Keratinocyte (primary cell): ENCODE data around the gene CDK14. TPM values are rescaled to one million over a fixed set of nuclear protein-coding genes. Genes with fewer than 3 reads are reported as not detected.
"Not testable (repeated sequence)": the region's sequence is repeated elsewhere in the genome, so short reads cannot be mapped to it uniquely, and the experiment has no call there.

Source experiments
- DNase-seq: peaks from one replicate; pipeline ENCODE4 v3.0.0-alpha.2; 2011; ENCODE audit warnings: low read depth, missing footprints, low spot score
- FAIRE-seq: peaks from 2 replicates; lab custom pipeline; 2011; peaks lifted over from hg19 to GRCh38; lab: Jason Lieb, UNC
- H2AFZ ChIP-seq: 2 replicates; pipeline ENCODE4 v1.6.0; 2012; ENCODE audit warnings: low read length, control low read depth, inconsistent platforms; ENCODE audit not compliant: control insufficient read depth
- H3K27ac ChIP-seq: 2 replicates; pipeline ENCODE4 v1.5.1; 2011; ENCODE audit warnings: low read length; ENCODE audit not compliant: control insufficient read depth, insufficient read depth
- H3K27me3 ChIP-seq: 3 replicates; pipeline ENCODE4 v1.6.0; 2011; ENCODE audit warnings: low read length; ENCODE audit not compliant: control insufficient read depth, insufficient read depth; ENCODE audit errors: extremely low read depth
- H3K36me3 ChIP-seq, 2 experiments: 2 replicates in 1 of 2; 3 replicates in 1 of 2; pipeline ENCODE4 v1.5.1; 2011; ENCODE audit warnings: low read length in 2 of 2, mild to moderate bottlenecking in 1 of 2; ENCODE audit not compliant: control insufficient read depth in 2 of 2, insufficient read depth in 2 of 2; ENCODE audit errors: extremely low read depth in 1 of 2
- H3K4me1 ChIP-seq: 3 replicates; pipeline ENCODE4 v1.5.1; 2011; ENCODE audit warnings: low read length; ENCODE audit not compliant: control insufficient read depth, insufficient read depth; ENCODE audit errors: extremely low read depth
- H3K4me2 ChIP-seq: 3 replicates; pipeline ENCODE4 v1.6.0; 2011; ENCODE audit warnings: low read depth, low read length; ENCODE audit not compliant: control insufficient read depth, insufficient read depth; ENCODE audit errors: extremely low read depth
- H3K4me3 ChIP-seq, 3 experiments: fragments of 200-600 bp in 1 of 3; sonication (generic) in 1 of 3; 2 replicates in 2 of 3; 3 replicates in 1 of 3; pipeline ENCODE4 v1.5.1; 2011 to 2016; ENCODE audit warnings: low read length in 3 of 3, mild to moderate bottlenecking in 3 of 3, control low read depth in 2 of 3, inconsistent platforms in 1 of 3, low read depth in 1 of 3, mixed read lengths in 1 of 3, mixed run types in 1 of 3, moderate library complexity in 1 of 3; ENCODE audit not compliant: control insufficient read depth in 2 of 3, insufficient read depth in 2 of 3; ENCODE audit errors: extremely low read depth in 1 of 3
- H3K79me2 ChIP-seq: 2 replicates; pipeline ENCODE4 v1.6.0; 2012; ENCODE audit warnings: low read length; ENCODE audit not compliant: control insufficient read depth, insufficient read depth
- H3K9ac ChIP-seq: 3 replicates; pipeline ENCODE4 v1.6.0; 2011; ENCODE audit warnings: low read length; ENCODE audit not compliant: control insufficient read depth, insufficient read depth; ENCODE audit errors: extremely low read depth
- H3K9me1 ChIP-seq: 3 replicates; pipeline ENCODE4 v1.6.0; 2011; ENCODE audit warnings: low read length; ENCODE audit not compliant: control insufficient read depth, insufficient read depth; ENCODE audit errors: extremely low read depth
- H3K9me3 ChIP-seq: 2 replicates; pipeline ENCODE4 v1.5.1; 2012; ENCODE audit warnings: low read depth, low read length; ENCODE audit not compliant: control insufficient read depth
- H4K20me1 ChIP-seq: 3 replicates; pipeline ENCODE4 v1.6.0; 2011; ENCODE audit warnings: low read length; ENCODE audit not compliant: control insufficient read depth, insufficient read depth; ENCODE audit errors: extremely low read depth
- CTCF ChIP-seq, 3 experiments: IDR thresholded peaks in 1 of 3; conservative IDR thresholded peaks in 1 of 3; optimal IDR thresholded peaks in 1 of 3; 2 replicates in 2 of 3; 3 replicates in 1 of 3; pipeline versions ENCODE3 to v1.5.1; 2011; ENCODE audit warnings: low read length in 3 of 3, mild to moderate bottlenecking in 3 of 3, moderate library complexity in 2 of 3, control low read depth in 1 of 3, inconsistent platforms in 1 of 3; ENCODE audit not compliant: insufficient read depth in 2 of 3; ENCODE audit errors: extremely low read depth in 1 of 3
- EZH2 ChIP-seq: IDR thresholded peaks from one replicate; pipeline ENCODE4 v1.6.1; 2012; ENCODE audit warnings: inconsistent platforms, mild to moderate bottlenecking, low read length, moderate library complexity
- dilution Hi-C: fragments of 300-500 bp; cut with MboI; formaldehyde crosslinking; loops from one replicate; pipeline ENCODE4 v1.7.0; 2020; ENCODE audit warnings: low sequenced_read_pairs; ENCODE audit not compliant: extremely low pct_ligation_motif_present
- polyA plus RNA-seq, 5 experiments: library from polyadenylated mRNA; depleted of rRNA in 3 of 5; stranded (reverse) in 3 of 5; stranded (forward) in 1 of 5; unstranded in 1 of 5; fragments of >200 nt; gene quantifications; 1 replicate in 1 of 5; 2 replicates in 3 of 5; 3 replicates in 1 of 5; pipeline versions ENCODE4 v1.2.1 to v1.2.3, GENCODE V29; 2011 to 2012; ENCODE audit warnings: missing spikeins in 2 of 5, low read depth in 1 of 5, low replicate concordance in 1 of 5

Gene CDK14
- polyA plus RNA-seq, 1 donor (not counting 4 experiments of a cell fraction or from before 2014, with no cell fraction given) = 4.0 TPM

- no peaks in the 10 kb centered on the region for H3K36me3 ChIP-seq
- dilution Hi-C loops = no loop called here
- no peaks in the 10 kb centered on the region for H3K27me3 ChIP-seq
- H3K9me1 ChIP-seq = no peaks in the 10 kb centered on the region
- no peak for DNase-seq
- no peak overlapping the region for H2AFZ ChIP-seq
- H3K27ac ChIP-seq = no peak overlapping the region
- FAIRE-seq = no peak
- no peak overlapping the region for H3K4me2 ChIP-seq
- H3K4me3 ChIP-seq = no peak overlapping the region
- TF ChIP-seq EZH2 (no peak), CTCF (optimal IDR thresholded peaks at IDR 0.05 in 1 of 3, IDR thresholded peaks at IDR 0.05 in 1 of 3, conservative IDR thresholded peaks at IDR 0.05 in 1 of 3; ENCODE audit: extremely low read depth in 1 of 3, insufficient read depth in 2 of 3, low read length in 3 of 3) (no peak)
- H4K20me1 ChIP-seq = no peaks in the 10 kb centered on the region
- H3K9ac ChIP-seq = no peak overlapping the region
- H3K9me3 ChIP-seq = no peaks in the 10 kb centered on the region
- H3K4me1 ChIP-seq = no peaks in the 10 kb centered on the region
- H3K79me2 ChIP-seq = no peaks in the 10 kb centered on the region
Observed at GRCh38 chr7:90769036-90769435, 172.9 kb downstream of the CDK14 start.

DNA sequence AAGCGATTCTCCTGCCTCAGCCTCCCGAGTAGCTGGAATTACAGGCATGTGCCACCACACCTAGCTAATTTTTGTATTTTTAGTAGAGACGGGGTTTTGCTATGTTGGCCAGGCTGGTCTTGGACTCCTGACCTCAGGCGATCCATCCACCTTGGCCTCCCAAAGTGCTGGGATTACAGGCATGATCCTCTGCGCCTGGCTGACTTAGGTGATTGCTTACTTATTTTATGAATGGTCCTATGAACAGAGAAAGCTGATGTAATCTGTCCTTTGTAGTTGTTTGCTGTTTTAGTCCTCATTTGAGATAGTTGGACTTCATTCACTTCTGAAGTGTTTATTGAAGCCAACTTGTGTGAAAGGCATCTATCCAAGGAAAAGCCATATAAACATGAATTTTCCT lies 173.4 kb downstream of the CDK14 start:
- dilution Hi-C loops, H3K27ac ChIP-seq, H3K9me3 ChIP-seq, H3K36me3 ChIP-seq, H3K9me1 ChIP-seq, H3K79me2 ChIP-seq, FAIRE-seq, H2AFZ ChIP-seq, H4K20me1 ChIP-seq, H3K27me3 ChIP-seq, H3K4me1 ChIP-seq, H3K9ac ChIP-seq, H3K4me3 ChIP-seq, DNase-seq, H3K4me2 ChIP-seq: not testable (repeated sequence)

GRCh38 chr7:90771281-90771680 lies 175.2 kb downstream of the CDK14 start:
- Histone ChIP-seq H2AFZ (no peak overlapping the region), H3K9me3 (no peaks in the 10 kb centered on the region), H3K36me3 (no peaks in the 10 kb centered on the region), H4K20me1 (no peaks in the 10 kb centered on the region), H3K79me2 (no peaks in the 10 kb centered on the region), H3K4me1 (no peaks in the 10 kb centered on the region), H3K27me3 (no peaks in the 10 kb centered on the region), H3K4me2 (no peak overlapping the region), H3K4me3 (no peak overlapping the region), H3K9ac (no peak overlapping the region), H3K27ac (no peak overlapping the region), H3K9me1 (no peaks in the 10 kb centered on the region)
- DNase-seq (no peak), FAIRE-seq (no peak)
- dilution Hi-C loops = no loop called here
- TF ChIP-seq EZH2 (no peak), CTCF (optimal IDR thresholded peaks at IDR 0.05 in 1 of 3, IDR thresholded peaks at IDR 0.05 in 1 of 3, conservative IDR thresholded peaks at IDR 0.05 in 1 of 3; ENCODE audit: extremely low read depth in 1 of 3, insufficient read depth in 2 of 3, low read length in 3 of 3) (no peak)
